ENCODE measurements around the gene RAET1E.
A peak's percentile ranks its signal among the peaks of the same experiment; 100 is the strongest.

Gene RAET1E

DNA sequence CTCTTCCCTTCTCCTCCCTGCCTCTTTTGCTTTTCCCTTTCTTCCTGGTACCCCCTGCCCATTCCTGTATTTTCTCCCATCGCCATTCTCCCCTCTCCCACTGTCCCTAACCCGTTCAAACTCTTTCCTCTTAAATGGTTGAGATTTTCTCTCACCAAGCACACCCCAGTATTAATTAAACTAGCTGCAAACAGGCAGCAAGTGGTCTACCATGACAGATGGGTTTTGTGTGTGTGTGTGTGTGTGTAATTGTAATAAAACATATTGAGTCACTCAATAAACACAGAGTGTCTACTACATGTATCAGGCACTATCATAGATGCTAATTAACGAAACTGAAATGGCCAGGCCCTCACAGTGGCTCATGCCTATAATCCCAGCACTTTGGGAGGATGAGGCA is 6.7 kb downstream of the RAET1E start:
- no peak for DNase-seq (ENCODE audit: low read depth in 1 of 2, low spot score in 1 of 2)

DNA sequence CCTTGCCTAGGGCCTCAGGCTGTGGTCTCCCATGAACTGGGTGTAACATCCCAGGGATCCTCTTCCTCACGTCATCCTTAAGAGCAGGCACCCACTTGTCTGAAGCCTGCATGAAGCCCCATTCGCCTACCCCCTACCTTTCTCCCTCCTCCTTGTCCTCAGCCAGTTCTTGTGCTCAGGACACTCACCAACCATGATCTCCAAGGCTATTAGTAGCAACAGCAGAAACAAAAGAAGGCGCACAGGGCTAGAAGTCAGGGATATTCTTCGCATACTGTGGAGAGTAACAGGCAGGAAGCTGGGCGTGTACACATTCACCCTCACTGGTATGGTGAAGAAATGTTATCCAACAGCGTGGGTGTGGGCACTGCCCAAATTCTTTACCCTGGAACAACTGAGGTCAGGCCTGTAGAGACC is 7.3 kb downstream of the RAET1E start:
- no peak for DNase-seq (ENCODE audit: low read depth in 1 of 2, low spot score in 1 of 2)

DNA sequence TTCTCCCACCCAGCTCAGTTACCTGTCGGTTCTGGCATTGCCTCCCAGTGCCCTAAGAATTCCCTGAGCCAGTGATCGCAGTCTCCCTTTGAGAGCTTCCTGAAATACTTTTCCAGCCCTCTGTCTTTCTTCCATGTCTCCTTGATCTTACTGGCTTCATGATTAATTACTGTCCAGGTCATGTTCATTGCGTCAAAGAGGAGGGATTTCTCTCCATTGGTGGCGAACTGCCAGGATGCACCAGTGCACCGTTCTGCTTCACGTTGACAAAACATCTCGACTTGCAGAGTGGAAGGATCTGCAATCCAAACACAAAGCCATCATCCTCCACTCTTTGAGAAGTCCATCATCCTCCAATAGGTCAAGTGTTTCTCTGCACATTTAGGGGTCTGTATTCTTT is 8.6 kb downstream of the RAET1E start:
- DNase-seq (ENCODE audit: low read depth in 1 of 2, low spot score in 1 of 2): no peak

DNA sequence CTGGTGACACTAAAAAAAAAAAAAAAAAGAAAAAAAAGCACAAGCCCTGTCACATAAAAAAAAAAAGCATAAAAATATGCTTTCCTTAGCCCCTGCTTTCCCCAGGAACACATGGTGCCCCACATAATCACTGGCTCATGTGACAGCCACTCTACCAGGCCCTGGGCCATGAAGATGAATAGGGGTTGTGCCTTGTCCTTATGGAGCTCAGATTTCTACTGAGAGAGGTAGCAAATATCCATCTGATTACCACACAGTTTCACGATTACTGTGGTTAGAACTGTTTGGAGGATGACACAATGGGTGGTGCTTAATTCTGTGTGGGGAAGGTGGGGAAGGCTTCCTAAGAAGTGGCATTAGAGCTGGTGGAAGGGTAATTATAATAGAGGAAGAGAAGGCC is 9.3 kb downstream of the RAET1E start:
- no peak for DNase-seq (ENCODE audit: low read depth in 1 of 2, low spot score in 1 of 2)

DNA sequence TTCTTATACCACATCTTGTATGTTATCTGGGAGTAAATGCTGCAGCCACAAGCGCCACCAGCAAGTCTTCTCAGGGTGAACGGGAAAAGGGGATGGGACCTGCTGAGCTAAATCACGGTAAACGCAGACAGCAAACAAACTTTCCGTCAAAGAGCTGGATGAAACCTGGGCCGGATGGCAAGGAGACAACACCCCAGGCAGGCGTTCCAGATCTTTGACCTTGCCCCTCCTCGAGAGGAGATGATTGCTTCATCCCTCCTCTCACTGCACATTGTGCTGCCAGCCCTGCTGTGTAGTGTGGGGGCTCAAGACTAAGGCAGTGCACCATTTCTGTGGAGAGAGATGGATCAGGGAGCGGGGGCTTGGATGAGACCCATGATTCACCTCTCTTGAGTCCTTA is 9.8 kb downstream of the RAET1E start:
- no peak for DNase-seq (ENCODE audit: low read depth in 1 of 2, low spot score in 1 of 2)

DNA sequence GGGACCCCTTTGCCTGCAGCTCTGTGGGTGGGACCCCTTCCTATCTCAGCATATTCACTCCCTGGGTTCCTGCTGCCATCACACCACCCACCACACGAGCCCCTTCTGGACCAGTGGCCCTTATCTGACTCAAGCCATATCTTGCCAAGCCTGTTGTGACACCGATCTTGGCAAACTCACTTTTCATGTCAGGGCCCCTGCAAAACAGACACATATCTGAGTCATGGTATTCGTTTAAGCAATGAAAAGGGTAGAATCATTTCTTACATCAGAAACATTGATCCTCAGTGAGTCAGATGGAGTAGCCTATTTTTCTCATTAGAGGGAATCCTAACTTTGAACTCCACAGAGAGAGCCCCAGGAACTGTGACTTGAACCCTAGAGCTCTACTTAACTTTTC is 10.6 kb downstream of the RAET1E start:
- DNase-seq (ENCODE audit: low read depth in 1 of 2, low spot score in 1 of 2): no peak

DNA sequence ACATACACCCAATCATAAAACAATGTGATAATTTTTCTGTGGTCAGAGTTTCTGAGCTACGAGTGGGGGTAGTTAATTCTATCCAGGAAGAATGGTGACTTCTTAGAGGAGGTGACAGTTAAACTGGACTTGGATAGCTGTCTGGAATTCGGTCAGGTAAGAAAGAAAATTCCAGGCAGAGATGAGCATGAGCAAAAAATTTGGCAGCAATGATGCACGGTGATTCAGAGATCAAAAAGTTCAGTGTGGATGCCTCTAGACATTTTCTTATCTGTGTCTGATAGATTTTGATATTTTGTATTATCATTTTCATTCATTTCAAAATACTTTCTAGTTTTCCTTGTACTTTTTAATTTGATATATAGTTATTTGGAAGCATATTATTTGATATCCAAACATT is 12.0 kb downstream of the RAET1E start:
- DNase-seq (ENCODE audit: low read depth in 1 of 2, low spot score in 1 of 2): no peak

DNA sequence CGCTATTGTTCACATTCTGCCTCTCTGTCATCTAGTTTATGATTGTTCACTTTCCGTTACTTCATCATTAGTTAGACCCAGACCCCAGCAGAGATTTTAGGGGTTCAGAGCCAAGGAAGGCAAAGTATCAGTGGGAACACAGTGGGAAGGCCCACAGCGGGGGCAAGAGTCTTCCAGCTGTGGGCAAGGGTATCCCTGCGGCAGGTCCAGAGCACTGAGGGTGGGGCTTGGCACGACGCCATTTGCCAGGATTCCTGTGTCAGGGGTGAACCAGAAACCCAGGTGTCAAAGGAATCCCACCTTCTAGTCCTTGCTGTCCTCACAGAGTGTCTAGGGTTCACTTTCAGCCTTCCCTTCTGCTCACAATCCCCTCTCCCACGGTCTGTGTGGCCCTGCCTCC is 13.3 kb downstream of the RAET1E start:
- no peak for DNase-seq (ENCODE audit: low read depth in 1 of 2, low spot score in 1 of 2)

DNA sequence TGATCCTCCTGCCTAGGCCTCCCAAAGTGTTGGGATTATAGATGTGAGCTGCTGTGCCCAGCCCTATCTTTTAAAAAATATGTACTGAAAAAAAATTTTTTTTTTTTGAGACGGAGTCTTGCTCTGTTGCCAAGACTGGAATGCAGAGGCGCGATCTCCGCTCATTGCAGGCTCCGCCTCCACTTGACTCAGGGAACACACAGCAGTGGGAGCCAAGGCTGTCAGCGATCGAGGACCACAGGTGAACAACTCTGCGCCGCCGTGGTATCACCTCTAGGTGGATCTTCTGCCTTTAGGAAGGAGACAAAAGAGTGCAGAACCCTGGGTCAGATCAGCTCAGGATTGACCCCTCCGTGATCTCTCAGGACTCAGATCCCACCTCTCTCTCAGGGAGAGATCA is 13.7 kb downstream of the RAET1E start:
- DNase-seq (ENCODE audit: low read depth in 1 of 2, low spot score in 1 of 2): no peak

DNA sequence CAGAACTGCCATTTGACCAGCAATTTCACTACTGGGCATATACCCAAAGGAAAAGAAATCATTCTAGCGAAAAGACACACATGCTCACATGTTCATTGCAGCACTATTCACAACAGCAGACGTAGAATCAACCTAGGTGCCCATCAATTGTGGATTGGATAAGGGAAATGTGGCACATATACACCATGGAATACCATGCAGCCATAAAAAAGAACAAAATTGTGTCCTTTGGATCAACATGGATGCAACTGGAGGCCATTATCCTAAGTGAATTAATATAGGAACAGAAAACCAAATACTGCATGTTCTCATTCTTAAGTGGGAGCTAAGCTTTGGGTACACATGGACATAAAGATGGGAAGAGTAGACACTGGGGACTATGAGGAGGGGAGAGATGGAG is 16.1 kb downstream of the RAET1E start:
- no peak for DNase-seq (ENCODE audit: low read depth in 1 of 2, low spot score in 1 of 2)

DNA sequence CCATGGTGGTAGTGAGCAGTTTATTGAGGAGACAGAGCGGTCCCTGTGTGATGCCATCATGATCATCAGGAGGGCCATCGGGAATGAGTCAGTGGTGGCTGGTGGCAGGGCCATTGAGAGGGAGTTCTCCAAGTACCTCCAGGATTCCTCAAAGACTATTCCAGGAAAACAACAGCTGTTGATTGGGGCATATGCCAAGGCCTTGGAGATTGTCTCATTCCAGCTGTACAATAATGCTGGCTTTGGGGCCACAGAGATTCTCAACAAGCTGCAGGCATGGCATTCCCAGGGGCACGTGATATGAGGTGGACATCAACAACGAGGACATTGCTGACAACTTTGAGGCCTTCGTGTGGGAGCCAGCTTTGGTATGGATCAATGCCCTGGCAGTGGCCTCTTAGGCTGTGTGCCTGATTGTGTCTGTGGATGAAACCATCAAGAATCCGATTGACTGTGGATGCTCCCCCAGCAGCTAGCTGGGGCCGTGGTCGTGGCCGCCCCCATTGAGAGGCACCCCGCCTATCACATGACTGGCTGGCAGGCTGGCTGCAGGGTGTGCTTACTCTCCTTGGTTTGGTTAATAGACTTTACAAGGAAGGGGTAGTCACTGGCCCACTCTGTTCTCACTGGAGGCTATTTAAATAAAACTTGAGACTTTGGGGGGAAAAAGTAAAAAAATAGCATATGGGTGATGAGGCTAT is 16.7 kb downstream of the RAET1E start:
- no peak for DNase-seq (ENCODE audit: low read depth in 1 of 2, low spot score in 1 of 2)

DNA sequence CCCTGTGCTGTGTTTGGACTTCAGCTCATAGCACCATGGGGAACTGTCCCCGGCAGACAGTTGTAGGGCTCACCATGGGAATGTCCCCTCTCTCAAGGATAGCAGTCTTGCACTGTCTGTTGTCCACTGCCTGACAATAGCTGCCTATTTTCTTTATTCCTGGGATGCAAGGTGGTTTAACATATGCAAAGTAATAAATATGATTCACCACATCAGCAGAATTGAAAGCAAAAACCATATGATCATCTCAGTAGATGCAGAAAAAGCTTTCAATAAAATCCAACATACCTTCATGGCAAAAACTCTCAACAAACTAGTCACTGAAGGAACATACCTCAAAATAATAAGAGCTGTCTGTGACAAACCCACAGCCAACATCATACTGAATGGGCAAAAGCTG is 20.3 kb downstream of the RAET1E start:
- DNase-seq (ENCODE audit: low read depth in 1 of 2, low spot score in 1 of 2): no peak

DNA sequence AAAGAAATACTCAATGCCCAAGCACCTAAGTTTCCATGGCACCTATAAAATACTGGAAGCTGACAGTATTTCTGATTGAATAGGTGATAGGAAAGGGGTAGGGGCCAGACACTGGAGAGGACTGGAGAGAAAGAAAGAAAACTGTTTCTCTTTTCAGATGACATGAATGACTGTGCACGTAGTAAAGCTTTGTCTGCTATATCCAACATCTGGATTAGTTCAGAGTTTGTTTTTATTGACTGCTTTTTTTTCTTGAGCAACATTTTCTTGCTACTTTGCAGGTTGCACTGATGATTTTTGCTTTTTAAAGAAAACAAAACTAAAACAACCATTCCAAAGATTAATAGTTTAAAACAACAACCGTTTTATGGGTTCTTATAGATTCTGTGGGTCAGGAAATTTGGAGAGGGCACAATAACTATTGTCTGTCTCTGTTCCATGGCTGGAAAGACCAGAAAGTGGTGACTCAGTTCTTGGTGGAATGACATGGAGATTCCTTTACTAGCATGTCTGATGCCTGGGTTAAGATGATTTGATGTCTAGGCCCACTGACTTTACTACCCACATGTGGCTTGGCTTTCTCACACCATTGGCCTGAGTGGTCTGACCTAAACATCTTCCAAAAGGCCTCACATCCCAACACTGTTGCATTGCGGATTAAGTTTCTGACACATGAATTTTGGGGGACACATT is 21.5 kb downstream of the RAET1E start:
- DNase-seq (ENCODE audit: low read depth in 1 of 2, low spot score in 1 of 2): no peak

DNA sequence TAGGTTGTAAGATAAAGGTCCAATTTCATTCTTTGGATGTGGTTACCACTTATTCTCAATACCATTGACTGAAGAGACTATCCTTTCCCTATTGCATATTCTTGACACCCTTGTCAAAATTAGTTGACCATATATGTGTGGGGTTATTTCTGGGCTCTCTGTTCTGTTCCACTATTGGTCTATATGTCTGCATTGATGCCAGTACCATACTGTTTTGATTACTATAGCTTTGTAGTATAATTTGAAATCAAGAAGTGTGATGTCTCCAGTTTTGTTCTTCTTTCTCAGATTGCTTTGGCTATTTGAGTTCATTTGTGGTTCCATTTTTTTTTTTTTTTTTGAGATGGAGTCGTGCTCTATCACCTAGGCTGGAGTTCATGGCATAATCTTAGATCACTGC is 25.7 kb downstream of the RAET1E start:
- no peak for DNase-seq (ENCODE audit: low read depth in 1 of 2, low spot score in 1 of 2)

DNA sequence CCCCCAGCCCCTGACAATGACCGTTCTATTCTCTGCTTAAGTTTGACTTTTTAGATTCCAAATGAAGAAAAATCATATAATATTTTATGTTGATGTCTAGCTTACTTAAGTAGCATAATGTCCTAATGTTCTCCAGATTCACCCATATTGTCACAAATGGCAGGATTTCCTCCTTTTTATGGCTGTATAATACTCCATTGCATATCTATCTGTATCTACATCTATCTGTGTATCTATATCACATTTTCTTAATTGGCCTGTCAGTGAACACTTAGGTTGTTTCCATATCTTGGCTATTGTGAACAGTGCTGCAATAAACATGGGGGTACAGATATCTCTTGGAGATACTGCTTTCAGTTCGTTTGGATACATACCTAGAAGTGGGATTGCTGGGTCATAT is 26.7 kb downstream of the RAET1E start:
- no peak for DNase-seq (ENCODE audit: low read depth in 1 of 2, low spot score in 1 of 2)

DNA sequence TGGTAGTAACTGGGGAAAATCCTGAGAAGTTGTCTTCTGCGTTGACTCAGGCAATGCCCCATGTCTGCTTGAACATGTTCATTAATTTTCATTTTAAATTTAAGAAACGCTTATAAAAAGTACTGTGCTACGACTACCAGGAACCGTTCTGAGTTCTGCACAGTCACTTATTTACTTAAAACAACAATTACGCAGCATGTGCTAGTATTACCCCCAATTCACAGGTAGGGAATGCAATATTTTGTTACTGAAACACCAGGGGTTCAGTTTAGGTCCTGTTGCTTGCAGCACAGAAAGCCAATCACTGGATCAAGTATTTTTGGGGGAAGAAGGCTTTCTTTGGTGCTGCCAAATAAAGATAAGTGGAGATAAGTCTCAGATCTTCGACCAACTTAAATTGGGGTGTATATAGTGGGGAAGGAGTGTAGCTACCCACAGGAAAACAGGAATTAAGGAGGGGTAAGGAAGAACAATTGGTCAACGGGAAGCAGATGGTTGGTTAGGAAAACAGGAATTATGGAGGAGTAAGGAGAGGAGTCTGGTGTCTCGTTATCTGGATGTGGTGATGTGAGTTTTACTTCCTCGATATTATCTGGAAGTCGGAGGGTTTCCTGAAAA is 28.5 kb downstream of the RAET1E start:
- no peak for DNase-seq (ENCODE audit: low read depth in 1 of 2, low spot score in 1 of 2)

DNA sequence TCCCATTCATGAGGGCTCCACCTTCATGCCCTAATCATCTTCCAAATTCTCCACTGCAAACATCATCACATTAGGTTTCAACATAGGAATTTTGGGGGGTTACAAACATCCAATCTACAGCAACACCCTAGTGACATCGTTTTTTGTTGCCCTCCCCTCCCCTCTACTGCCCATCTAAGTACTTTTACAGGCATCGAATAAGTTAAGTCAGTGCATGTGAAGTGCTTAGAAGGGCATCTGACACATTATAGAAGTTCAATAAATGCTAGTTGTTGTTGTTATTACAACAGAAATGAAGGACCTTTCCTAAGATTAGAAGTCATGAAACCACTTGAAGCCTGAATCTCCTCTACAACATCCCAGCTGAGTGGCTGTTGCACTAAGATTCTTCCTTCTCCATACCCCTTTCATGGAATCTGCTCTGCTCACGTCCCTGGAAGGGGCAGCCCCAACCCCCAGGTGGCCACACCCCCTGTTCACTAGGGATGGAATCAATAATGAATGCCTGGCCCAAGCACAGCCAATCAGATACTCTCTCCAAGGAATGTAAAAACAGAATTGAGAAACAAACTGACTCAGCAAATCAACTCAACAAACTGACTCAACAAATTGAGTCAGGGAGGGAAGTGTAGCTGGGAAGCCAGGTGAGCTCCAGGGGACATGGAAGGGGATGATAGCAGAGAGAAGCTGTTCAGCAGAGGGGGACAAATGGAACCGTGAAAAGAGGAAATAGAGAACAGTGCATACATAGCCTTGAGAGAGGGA is 29.9 kb downstream of the RAET1E start:
- DNase-seq (ENCODE audit: low read depth in 1 of 2, low spot score in 1 of 2): no peak

DNA sequence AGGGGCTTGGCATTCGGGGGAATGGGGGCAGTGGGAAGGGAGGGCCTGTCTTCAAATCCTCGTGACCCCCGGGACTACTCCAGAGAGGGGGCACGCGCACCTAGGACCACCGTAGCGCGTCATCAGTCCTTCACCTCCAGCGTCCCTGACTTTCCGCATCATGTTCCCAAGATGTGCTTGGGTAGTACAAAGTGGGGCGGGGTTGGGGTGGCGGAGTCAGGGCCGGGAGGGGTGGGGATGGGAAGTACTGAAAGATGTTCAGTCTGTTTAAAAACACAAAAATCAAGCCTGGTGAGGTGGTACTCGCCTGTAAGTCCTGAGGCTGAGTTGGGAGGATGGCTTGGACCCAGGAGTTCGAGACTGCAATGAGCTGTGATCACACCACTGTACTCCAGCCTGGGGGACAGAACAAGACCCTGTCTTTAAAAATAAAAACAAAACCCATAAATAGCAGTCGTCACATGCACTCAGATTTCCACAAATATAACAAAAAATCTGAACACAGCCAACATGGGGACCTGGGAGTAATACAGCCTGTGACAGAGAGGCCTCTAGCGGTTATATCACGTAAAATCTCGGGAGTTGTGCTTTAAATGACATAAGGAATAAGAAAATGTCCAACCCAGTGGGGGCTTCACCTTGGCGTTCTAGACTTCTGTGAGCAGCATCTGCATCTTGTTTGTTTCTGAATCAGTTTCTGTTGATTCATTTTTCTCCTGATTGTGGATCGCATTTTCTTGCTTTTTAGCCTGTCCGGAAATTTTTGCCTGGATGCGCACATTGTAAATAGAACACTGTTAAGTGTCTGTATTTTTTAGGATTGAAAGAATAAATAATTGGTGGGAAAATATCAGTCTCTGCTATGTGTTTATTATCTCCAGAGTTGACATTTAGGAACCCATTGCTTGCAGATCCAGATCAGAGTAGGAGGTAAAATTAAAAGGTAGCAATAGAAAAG is 33.1 kb downstream of the RAET1E start:
- DNase-seq (ENCODE audit: low read depth in 1 of 2, low spot score in 1 of 2): no peak

DNA sequence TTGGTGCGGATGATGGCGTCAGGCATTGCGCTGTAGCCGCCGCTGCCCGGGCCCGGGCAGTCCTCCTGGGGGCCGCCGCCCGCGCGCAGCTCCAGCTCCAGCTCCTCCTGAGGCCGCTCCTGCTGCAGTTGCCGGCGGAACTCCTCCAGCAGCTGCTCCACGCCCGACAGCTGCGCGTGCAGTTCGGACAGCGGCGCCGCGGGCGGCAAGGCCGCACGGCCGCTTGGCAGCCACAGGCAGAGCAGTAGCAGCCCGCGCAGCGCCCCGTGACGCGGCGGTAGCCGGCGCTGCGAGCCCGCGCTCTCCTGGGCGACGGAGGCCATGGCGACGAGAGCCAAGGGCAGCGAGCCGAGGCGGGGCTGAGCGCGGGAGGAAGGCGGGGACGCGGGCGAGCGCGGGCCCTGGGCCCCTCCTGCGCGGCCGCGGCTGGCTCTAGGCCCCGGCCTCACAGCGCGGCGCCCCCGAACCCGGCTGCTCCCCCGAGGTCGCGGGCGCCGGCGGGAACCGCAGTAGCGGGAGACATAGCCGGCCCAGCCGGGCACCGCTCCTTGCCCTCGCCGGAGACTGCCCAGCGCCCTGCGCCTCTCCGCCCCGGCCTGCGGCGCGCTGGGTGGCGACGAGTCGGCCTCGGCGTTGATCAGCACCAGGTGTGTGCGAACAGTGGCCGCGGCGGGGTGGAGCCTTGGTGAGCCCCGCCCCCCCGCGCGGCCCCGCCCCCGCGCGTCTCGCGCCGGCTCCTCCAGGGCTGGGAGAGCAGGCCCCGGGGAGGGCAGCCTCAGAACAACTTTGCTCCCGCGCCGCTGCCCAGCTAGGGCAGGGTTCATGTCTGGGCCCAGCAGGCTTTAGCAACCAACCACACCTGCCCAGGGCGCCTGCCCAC is 34.0 kb downstream of the RAET1E start, which contains the start of gene LRP11:
Gene LRP11 (minus strand): TSS at position 662 of the 880 bp plus-strand sequence. CDS start 339 bp downstream, at position 323.
- peak; percentile 58 to 80 for DNase-seq (ENCODE audit: low read depth in 1 of 2, low spot score in 1 of 2)
